MG63 (cell line): ENCODE results near the gene CCDC157. TPM values are rescaled to one million over a fixed set of nuclear protein-coding genes. Genes with fewer than 3 reads are reported as not detected.

Experiments
- DNase-seq: peaks from one replicate; pipeline ENCODE4 v3.0.0-alpha.2; 2020
- H3K27me3 ChIP-seq: fragments of 250-450 bp; sonication (Bioruptor Pico); 2 replicates; pipeline ENCODE4 v1.5.1; 2020; ENCODE audit warnings: mild to moderate bottlenecking, moderate library complexity
- H3K36me3 ChIP-seq: fragments of 250-450 bp; sonication (Bioruptor Pico); 2 replicates; pipeline ENCODE4 v1.5.1; 2020; ENCODE audit warnings: mild to moderate bottlenecking, moderate library complexity
- H3K4me3 ChIP-seq: fragments of 250-450 bp; sonication (Bioruptor Pico); 2 replicates; pipeline ENCODE4 v1.5.1; 2020; ENCODE audit warnings: mild to moderate bottlenecking, moderate library complexity
- H3K9me3 ChIP-seq: fragments of 250-450 bp; sonication (Bioruptor Pico); 2 replicates; pipeline ENCODE4 v1.5.1; 2020; ENCODE audit warnings: mild to moderate bottlenecking, moderate library complexity
- total RNA-seq: library from RNA; depleted of rRNA; stranded (reverse); fragments of >200 nt; shearing (Covaris generic); gene quantifications from 2 replicates; pipeline ENCODE4 v1.2.3, GENCODE V29; 2014; ENCODE audit warnings: low replicate concordance; rRNA removed

CCDC157 gene
- total RNA-seq: 1.0 and 2.6 TPM in 2 replicates

DNA sequence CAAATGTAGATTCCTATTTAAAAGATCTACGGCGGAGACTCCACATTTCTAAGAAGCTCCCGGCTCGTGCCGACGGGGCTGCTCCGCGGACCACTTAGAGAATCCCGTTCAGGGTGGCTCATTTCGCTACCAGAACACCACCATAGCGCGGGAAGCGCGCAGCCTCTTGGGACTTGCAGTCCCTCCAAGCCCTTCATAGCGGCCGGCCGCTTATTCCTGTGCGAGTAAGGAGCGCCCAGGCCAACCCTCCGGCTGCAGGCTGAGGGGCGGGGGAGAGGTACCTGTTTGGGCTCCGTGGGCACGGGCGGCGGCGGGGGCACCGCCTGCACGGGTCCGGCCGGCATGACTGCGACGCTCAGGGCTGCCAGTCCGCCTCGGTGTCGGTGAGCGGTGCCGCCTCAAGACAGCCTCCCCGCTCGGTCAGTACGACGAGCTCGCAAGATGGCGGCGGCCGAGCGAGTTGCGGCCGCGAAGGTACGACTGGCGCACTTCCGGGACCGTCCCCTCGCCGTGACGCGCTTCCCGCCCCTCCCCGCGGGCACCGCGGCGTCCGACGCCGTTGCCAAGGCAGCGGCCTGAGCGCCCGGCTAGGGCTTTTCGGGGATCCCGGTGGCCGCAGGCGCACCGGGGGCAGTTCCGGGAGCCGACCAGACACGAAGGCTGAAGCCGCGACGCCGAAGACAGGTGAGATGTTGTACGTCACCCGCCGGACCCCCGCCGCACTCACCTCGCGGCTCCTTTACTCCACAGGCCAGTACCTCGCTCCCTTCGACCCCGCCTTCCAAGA, at the start of gene CCDC157, which contains the start of gene SF3A1:
Gene CCDC157 (plus strand): TSS at position 559 of the 787 bp plus-strand sequence. CDS start 8,994 bp downstream, outside the sequence.
Gene SF3A1 (minus strand): TSS at position 446 of the 787 bp plus-strand sequence. CDS start 102 bp downstream, at position 344.
- H3K27me3 ChIP-seq: no peaks in the 10 kb centered on the region
- DNase-seq: peak; percentile 80
- peaks cover 21% of the 10 kb centered on the region for H3K36me3 ChIP-seq
- no peaks in the 10 kb centered on the region for H3K9me3 ChIP-seq
- peak within 1 kb of the TSS; percentile 99 for H3K4me3 ChIP-seq

DNA sequence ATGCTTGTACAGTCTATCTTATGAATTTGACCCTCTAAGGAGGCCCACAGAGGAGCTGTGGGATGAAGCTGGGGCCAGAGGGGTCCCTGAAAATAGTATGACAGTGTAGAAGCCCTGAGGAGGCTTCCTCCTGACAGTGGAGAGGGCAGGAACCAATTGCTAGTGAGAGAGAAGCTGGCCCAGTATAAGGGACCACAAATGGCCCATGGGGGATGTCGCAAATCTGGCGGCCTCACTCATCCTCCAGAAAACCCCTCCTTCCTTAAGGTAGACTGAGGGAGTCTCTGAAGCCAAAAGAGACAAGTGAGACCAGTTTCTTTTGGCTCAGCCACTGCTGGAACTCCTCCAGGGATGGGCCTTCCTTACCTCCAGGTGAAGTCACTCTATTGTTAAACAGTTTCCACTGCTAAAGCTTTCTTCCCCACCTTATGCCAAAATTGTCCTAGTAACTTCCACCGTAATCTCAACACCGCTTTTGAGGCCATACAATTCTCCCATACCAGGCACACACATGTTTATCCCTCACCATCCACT, 49.7 kb upstream of the CCDC157 start:
- no peaks in the 10 kb centered on the region for H3K27me3 ChIP-seq
- no peaks in the 10 kb centered on the region for H3K9me3 ChIP-seq
- DNase-seq: no peak
- H3K4me3 ChIP-seq: no peak overlapping the region
- peaks cover 14% of the 10 kb centered on the region for H3K36me3 ChIP-seq

DNA sequence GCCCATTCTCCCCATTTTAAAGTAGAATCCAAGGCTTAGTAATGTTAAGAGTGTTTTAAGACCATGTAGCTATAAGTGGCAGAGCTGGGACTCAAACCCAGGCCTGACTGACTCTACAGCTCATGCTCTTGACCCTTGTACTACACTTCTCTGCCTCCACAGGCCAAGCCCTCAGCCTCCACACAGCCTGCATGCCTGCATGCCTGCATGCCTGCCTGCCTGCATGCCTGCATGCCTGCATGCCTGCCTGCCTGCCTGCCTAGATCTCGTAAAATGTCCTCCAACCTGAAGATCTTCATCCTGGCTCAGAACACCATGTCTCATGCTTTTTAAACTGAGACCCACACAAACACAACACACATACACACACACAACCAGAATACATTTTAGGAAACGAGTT, 48.7 kb upstream of the CCDC157 start:
- no peak for DNase-seq
- no peak overlapping the region for H3K4me3 ChIP-seq
- H3K27me3 ChIP-seq: no peaks in the 10 kb centered on the region
- peaks cover 8% of the 10 kb centered on the region; the same call in 1 of the 2 replicates for H3K36me3 ChIP-seq
- H3K9me3 ChIP-seq: no peaks in the 10 kb centered on the region

DNA sequence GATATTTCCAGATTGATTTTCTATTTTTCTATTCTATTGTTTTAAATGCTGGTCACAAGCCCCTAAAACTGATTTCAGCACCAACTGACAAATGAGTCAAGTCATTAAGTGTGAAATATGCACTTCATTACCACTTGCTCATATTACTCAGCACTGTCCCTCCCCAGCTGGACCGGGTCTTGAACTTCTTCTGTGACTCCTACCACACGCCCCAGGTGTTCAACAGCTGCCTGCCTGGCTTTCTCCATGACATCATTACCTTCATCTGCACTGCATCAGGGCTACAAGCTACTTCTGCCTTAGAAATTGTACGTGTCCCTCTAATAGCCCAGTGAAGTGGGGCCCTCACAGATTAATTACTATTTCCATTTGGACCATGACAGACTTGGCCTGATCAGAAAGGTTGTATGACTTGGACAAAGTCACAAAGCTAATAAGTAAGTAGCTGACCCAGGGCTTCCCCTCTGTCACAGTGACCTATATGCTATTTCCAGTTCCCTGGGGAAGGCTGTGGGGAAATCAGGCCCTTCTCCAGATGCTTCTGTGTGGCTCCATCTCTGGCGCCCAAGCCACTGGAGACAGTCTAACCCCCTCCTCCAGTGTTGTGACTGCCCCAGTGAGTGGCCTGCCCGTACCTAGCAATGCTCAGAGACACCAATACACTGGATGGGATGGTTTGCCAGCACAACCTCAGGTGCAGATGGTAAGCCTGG, 48.1 kb upstream of the CCDC157 start:
- H3K4me3 ChIP-seq: no peak overlapping the region
- no peaks in the 10 kb centered on the region for H3K27me3 ChIP-seq
- peaks cover 3% of the 10 kb centered on the region; the same call in 1 of the 2 replicates for H3K36me3 ChIP-seq
- H3K9me3 ChIP-seq: no peaks in the 10 kb centered on the region
- DNase-seq: peak; percentile 40

DNA sequence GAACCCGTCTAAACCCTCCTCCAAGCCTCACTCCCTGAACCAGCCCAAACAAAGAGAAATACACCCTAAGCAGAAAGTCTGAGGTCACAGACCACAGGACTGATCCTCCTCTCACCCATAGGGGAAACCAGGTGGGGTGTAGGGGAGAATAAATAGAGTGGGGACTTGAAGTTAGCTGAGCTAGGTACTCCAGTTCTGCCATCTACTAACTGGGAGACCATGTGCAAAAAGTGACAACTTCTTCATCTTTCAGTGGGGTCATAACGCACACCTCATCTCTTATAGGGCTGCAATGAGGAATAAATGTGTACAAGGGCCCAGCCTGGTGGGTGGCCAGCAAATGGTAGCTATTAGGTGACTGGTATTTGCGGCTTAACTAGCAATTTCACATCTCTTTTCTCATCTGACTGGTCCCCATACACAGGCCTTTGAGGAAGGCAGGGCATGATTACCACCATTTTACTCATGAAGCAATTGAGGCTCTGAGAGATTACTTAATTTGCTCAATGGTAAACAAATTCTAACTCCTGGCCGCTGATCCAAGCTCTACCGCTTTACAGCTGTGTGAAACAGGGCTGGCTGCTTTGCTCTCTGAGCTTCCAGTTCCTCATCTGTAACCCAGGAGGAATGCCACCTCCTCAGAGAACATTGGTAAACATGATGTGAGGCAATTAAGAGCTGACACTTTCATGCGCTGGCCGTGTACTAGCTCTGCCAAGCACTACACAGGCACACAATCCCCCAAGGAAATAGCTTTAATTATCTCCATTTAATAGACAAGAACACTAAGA, 46.7 kb upstream of the CCDC157 start:
- H3K9me3 ChIP-seq: no peaks in the 10 kb centered on the region
- no peaks in the 10 kb centered on the region for H3K27me3 ChIP-seq
- DNase-seq: peak; percentile 71
- no peak overlapping the region for H3K4me3 ChIP-seq
- no peaks in the 10 kb centered on the region; the same call in 1 of the 2 replicates for H3K36me3 ChIP-seq

DNA sequence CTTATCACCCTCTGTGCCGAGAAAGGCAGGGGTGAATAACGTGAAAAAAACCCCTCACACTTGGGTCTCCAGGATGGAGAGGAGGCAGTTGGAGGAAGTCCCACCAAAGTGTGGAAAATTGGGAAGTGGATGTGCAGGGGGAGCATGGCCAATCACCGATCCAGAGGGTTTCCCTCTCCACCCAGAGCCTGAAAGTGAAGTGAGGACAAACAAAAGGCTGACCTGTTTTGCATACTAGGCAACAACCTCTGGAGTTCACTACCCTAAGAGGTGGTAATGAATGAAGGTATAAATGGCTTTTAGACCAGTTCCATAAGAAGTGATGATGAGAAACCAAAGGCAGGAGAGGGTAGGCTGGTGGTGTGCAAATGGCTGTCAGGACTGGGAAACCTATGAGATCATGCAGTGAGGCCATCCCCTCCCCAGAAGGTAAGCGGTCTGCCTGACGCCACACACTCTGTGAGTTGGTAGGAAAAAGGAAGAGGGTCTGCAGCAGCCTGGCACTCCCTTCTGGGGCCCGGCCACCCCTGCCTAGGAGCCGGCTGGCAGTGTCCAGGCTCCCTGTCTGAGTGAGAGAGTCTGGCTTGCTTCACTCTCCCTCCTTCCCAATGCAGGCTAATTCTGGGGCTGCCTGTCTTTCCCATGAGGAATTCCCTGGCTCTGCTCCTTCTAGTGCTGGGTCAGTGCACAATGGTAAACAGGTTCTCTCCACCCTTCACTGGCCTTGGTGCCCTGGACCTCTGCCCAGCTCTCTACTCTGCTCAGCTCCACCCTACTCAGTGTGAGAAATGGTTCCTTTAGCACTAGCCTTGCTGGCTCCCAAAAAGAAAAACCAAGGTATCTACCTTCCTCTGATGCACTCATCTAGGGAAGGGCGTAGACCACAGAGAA, 45.7 kb upstream of the CCDC157 start:
- Histone ChIP-seq H3K27me3 (no peaks in the 10 kb centered on the region), H3K4me3 (peak overlapping the region; percentile 7; the same call in 1 of the 2 replicates), H3K36me3 (peaks cover 4% of the 10 kb centered on the region), H3K9me3 (no peaks in the 10 kb centered on the region)
- DNase-seq: peak; percentile 94

DNA sequence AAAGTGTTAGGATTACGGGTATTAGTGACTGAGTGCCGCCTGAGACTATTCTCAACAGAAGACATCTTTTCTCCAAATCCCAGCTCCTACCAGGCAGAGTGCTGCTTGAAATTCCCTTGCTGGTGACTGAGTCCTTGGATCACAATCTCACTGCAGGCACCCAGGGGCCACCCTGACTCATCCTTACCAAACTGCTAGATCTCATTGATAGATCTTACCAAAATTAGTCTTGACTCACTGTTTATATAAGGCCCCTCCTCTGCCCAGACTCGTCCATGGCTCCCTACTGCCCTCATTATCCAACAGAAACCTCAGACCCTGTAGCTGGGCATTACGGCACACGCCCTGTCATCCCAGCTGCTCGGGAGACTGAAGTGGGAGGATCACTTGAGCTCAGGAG, 44.8 kb upstream of the CCDC157 start:
- peak; percentile 93 for DNase-seq
- Histone ChIP-seq H3K9me3 (no peaks in the 10 kb centered on the region), H3K27me3 (no peaks in the 10 kb centered on the region), H3K36me3 (peaks cover 4% of the 10 kb centered on the region), H3K4me3 (no peak overlapping the region)

DNA sequence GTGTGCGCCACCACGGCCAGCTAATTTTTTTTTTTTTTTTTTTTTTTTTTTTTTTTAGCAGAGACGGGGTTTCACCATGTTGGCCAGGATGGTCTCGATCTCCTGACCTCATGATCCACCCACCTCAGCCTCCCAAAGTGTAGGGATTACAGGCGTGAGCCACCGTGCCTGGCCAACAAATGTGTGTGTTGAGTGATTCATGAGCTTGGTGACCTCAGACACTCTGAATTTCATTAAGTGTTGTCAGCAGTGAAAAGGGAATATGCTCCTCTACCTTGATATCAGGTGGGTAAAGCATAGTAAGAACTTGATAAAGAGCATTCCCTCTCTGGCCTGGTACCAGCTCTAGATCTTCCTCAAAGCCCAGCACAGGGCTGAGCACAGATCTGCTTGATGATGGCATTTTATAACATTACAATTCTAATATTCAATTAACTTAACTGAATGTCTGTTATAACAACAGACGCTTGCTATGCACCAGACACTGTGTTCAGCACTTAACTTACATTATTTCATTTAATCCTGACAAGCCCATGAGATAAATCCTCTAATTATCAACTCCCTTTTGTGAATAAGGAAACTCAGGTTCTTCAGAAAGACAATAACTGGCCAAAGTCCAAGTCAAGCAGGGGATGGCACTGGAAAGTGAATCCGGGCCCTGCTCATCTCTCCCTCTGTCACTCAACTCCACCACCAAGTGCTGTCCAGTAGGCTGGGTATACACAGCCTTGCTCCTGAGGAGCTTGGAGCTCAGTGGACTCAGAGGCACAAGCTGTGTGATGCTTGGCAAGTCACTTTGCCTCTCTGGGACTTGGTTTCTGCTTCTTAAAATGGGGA, 43.1 kb upstream of the CCDC157 start:
- Histone ChIP-seq H3K9me3 (no peaks in the 10 kb centered on the region), H3K27me3 (no peaks in the 10 kb centered on the region), H3K36me3 (peaks cover 4% of the 10 kb centered on the region), H3K4me3 (no peak overlapping the region)
- DNase-seq: no peak

DNA sequence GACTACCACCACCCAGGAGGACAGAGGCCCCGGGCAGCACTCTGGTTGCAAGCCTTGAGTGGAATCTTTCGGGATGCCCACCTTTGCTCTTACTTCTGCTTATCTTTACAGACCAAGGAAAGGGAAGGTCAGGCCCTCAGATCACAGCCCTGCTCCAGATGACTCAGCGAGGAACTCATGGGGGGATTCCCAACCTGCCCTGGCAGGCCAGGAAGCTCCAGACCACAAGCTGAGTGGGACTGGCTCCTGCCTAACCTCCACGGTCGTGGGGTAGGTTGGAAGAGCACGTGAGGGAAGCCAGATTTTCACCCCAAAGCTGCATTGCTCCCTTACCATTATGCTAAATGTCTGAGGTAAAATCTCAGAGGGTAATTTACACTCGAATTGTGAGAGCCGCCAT, 41.9 kb upstream of the CCDC157 start:
- Histone ChIP-seq H3K27me3 (no peaks in the 10 kb centered on the region), H3K9me3 (no peaks in the 10 kb centered on the region), H3K36me3 (peaks cover 6% of the 10 kb centered on the region), H3K4me3 (no peak overlapping the region)
- DNase-seq: peak; percentile 31

DNA sequence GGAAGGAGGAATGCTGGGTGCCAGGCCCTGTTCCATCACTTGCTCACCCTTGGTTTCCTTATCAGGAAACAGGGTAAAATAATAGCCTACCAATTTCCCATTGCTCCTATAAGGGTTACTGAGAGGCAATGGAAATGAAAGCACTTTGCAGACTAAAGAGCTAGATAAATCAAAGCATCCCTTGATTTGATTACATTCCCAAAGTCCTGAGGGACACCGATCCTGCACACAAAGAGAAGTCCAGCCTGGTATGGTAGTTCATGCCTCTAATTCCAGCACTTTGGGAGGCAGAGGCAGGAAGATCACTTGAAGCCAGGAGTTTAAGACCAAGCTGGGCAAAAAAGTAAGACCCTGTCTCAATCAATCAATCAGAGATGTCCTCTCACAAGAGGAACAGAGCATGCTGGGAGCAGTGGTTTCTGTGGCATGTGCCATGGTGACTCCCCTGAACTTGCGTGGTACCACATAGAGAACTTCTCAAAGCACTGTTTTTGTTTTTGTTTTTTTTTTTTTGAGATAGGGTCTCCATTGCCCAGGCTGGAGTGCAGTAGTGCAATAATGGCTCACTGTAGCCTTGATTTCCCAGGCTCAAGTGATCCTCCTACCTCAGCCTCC, 40.7 kb upstream of the CCDC157 start:
- no peak for DNase-seq
- Histone ChIP-seq H3K9me3 (no peaks in the 10 kb centered on the region), H3K27me3 (no peaks in the 10 kb centered on the region), H3K36me3 (peaks cover 11% of the 10 kb centered on the region), H3K4me3 (no peak overlapping the region)

DNA sequence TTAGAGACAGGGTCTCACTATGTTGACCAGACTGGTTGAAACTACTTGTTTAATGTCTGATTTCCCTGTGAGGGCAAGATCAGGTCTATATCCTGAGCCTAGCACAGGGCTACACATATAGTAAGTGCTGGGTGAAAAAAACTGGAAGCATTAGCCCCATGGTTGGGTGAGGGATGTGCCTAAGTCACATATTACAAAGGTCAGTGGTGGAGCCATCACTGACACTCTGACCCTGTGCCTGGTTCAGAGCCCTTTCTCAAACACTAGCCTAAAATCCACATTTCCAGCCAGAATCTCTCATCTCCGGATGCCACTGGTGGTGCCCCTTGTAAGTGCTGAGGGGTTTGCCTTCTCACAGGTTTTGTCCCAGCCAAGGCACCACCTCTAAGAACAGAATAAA, 39.0 kb upstream of the CCDC157 start:
- Histone ChIP-seq H3K27me3 (no peaks in the 10 kb centered on the region), H3K36me3 (peaks cover 11% of the 10 kb centered on the region), H3K4me3 (no peak overlapping the region), H3K9me3 (no peaks in the 10 kb centered on the region)
- no peak for DNase-seq

DNA sequence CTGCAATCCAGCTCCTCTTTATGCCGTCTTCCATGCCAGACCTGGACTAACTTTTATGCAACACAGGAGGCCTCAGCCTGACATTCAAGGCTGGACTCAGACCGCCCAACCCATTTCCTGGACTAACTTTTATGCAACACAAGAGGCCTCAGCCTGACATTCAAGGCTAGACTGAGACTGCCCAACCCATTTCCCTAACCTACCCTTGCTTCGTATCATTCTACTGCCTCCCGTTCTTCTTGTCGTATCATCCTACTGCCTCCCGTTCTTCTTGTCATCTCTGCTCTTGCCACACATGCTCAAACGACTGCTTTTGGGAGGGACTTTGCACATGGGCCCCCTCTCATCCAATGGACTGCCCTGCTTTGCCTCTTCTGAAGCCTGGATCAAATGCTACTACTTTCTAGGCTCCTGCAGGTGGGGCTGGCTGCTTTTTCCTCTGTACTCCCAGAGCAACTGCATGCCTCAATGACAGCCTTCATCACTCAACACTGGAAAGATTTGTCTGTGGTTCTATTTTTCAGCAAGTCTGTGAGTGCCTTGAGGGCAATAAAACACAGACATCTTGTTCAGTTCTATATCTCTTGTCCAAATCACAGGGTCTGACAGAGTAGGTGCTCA, 37.9 kb upstream of the CCDC157 start:
- Histone ChIP-seq H3K27me3 (no peaks in the 10 kb centered on the region), H3K36me3 (peaks cover 11% of the 10 kb centered on the region), H3K9me3 (no peaks in the 10 kb centered on the region), H3K4me3 (no peak overlapping the region)
- no peak for DNase-seq

DNA sequence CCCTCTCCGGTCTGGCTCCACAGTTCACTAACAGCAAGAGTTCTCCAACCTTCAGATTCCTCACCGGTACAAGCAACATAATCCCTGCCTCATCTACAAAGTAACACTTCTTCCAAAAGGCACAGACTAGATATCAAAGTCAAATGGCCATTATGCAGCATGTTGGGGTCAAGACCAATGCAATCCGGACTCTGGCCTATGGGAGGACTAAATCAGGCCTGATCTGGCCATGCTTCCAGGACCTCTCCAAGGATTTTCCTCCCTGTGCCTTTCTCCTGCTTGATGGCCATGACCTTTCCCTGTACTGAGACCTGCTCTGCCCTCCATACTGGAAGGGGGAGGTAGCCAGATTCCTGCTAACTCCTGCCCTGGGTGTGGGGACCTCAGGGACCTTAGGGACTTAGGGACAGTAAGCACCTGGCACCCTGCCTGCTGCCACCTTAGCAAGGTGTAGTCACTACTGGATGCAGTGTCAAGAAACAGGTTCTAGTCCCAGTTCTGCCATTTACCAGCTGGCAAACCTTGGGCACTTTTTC, 36.7 kb upstream of the CCDC157 start:
- DNase-seq: no peak
- H3K9me3 ChIP-seq: no peaks in the 10 kb centered on the region
- peaks cover 20% of the 10 kb centered on the region for H3K36me3 ChIP-seq
- no peak overlapping the region for H3K4me3 ChIP-seq
- no peaks in the 10 kb centered on the region for H3K27me3 ChIP-seq

DNA sequence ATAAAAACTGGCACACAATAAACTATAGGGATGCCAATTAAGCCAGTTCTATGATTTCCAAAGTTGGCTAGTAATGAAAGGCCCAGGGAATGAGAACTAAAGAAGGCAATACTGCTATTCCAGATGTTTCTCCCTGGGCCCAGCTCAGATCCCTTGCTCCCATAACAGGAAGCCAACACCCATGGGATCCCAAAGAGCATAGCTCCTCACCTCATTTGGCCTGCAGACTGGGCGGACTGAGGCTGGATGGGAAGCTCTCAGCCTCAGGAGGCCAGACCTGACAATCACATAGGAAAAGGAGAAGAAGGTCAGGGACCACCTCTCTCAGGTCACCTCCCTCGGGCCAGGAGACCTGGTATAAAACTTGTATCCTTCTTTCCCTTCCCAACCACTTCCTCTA, 35.3 kb upstream of the CCDC157 start:
- Histone ChIP-seq H3K27me3 (no peaks in the 10 kb centered on the region), H3K4me3 (no peak overlapping the region), H3K36me3 (peaks cover 17% of the 10 kb centered on the region), H3K9me3 (no peaks in the 10 kb centered on the region)
- DNase-seq: no peak
